MCF 10A (cell line): ENCODE results near the gene ADAP1. TPM values are rescaled to one million over a fixed set of nuclear protein-coding genes. Genes with fewer than 3 reads are reported as not detected.

ENCODE experiments used
- BruUV-seq: library from RNA; stranded (reverse); fragments of 400-500 nt; replicated peaks from 2 replicates; lab custom pipeline; 2021; lab: Mats Ljungman, UMichigan
- CTCF ChIA-PET: fragments of 300-600 bp; sonication (Branson Sonifier 250); formaldehyde crosslinking; extraction: SDS; loops from one replicate; lab custom pipeline; 2021; ENCODE audit warnings: antibody characterized with exemption, inconsistent platforms; lab: Yijun Ruan, JAX
- POLR2A ChIA-PET: fragments of 300-600, 350-650 bp; sonication (Branson Sonifier 250); formaldehyde crosslinking; extraction: SDS; loops from one replicate; lab custom pipeline; 2020; ENCODE audit warnings: antibody characterized with exemption, inconsistent platforms; lab: Yijun Ruan, JAX
- DNase-seq: peaks from one replicate; pipeline ENCODE4 v3.0.0-alpha.2; 2018; ENCODE audit not compliant: unreplicated experiment
- H3K27ac Mint-ChIP-seq: one replicate; pipeline ENCODE4 v1.8.0; 2022; ENCODE audit warnings: mild to moderate bottlenecking, low read depth, mixed read lengths; ENCODE audit not compliant: unreplicated experiment
- H3K27me3 Mint-ChIP-seq: one replicate; pipeline ENCODE4 v1.8.0; 2022; ENCODE audit warnings: mixed read lengths; ENCODE audit not compliant: insufficient read depth, unreplicated experiment
- H3K36me3 Mint-ChIP-seq: one replicate; pipeline ENCODE4 v1.8.0; 2022; ENCODE audit warnings: mild to moderate bottlenecking, moderate library complexity, mixed read lengths; ENCODE audit not compliant: insufficient read depth, unreplicated experiment
- H3K4me1 Mint-ChIP-seq: one replicate; pipeline ENCODE4 v1.8.0; 2022; ENCODE audit warnings: mixed read lengths; ENCODE audit not compliant: insufficient read depth, unreplicated experiment
- H3K4me3 Mint-ChIP-seq: one replicate; pipeline ENCODE4 v1.8.0; 2022; ENCODE audit warnings: mild to moderate bottlenecking, moderate library complexity, mixed read lengths; ENCODE audit not compliant: unreplicated experiment
- H3K9me3 Mint-ChIP-seq: one replicate; pipeline ENCODE4 v1.8.0; 2022; ENCODE audit warnings: mixed read lengths; ENCODE audit not compliant: unreplicated experiment
- intact Hi-C: fragments of 100-400 bp; cut with micrococcal nuclease; formaldehyde crosslinking; loops from 2 replicates; pipeline ENCODE4 v1.14.1; 2022
- total RNA-seq: library from RNA; stranded (reverse); gene quantifications from 2 replicates; pipeline ENCODE4 v1.2.3, GENCODE V29; 2022
- TF ChIP-seq, protein P1 (sequence below): fragments of 200-600 bp; IDR thresholded peaks from one replicate; pipeline ENCODE4 v1.8.0; 2022; ENCODE audit warnings: antibody characterized with exemption, mild to moderate bottlenecking; ENCODE audit not compliant: unreplicated experiment

Gene ADAP1
- total RNA-seq, 1 experiment from 2014 or later: 7.0 TPM

- Mint-ChIP-seq H3K4me3 (no peak overlapping the region), H3K27me3 (no peaks in the 10 kb centered on the region), H3K27ac (no peak overlapping the region), H3K9me3 (no peaks in the 10 kb centered on the region), H3K4me1 (peaks cover 7% of the 10 kb centered on the region), H3K36me3 (no peaks in the 10 kb centered on the region)
- DNase-seq: no peak
- POLR2A ChIA-PET: no interaction called here
- CTCF ChIA-PET: no interaction called here
- intact Hi-C loops: no loop called here
- TF ChIP-seq, protein P1, sequence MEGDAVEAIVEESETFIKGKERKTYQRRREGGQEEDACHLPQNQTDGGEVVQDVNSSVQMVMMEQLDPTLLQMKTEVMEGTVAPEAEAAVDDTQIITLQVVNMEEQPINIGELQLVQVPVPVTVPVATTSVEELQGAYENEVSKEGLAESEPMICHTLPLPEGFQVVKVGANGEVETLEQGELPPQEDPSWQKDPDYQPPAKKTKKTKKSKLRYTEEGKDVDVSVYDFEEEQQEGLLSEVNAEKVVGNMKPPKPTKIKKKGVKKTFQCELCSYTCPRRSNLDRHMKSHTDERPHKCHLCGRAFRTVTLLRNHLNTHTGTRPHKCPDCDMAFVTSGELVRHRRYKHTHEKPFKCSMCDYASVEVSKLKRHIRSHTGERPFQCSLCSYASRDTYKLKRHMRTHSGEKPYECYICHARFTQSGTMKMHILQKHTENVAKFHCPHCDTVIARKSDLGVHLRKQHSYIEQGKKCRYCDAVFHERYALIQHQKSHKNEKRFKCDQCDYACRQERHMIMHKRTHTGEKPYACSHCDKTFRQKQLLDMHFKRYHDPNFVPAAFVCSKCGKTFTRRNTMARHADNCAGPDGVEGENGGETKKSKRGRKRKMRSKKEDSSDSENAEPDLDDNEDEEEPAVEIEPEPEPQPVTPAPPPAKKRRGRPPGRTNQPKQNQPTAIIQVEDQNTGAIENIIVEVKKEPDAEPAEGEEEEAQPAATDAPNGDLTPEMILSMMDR: no peak
- BruUV-seq: no TSS peak
Measured at GRCh38 chr7:916291-916941, 38.1 kb downstream of the ADAP1 start.

- no peak for DNase-seq
- TF ChIP-seq, protein P1: no peak
- ChIA-PET CTCF (no interaction called here), POLR2A (no interaction called here)
- H3K4me3 Mint-ChIP-seq: no peak overlapping the region
- no peak overlapping the region for H3K27ac Mint-ChIP-seq
- intact Hi-C loops: no loop called here
- BruUV-seq: no TSS peak
- H3K4me1 Mint-ChIP-seq: peaks cover 7% of the 10 kb centered on the region
- H3K9me3 Mint-ChIP-seq: no peaks in the 10 kb centered on the region
- H3K36me3 Mint-ChIP-seq: no peaks in the 10 kb centered on the region
- no peaks in the 10 kb centered on the region for H3K27me3 Mint-ChIP-seq
Measured at GRCh38 chr7:915291-916218, 38.9 kb downstream of the ADAP1 start.

DNA sequence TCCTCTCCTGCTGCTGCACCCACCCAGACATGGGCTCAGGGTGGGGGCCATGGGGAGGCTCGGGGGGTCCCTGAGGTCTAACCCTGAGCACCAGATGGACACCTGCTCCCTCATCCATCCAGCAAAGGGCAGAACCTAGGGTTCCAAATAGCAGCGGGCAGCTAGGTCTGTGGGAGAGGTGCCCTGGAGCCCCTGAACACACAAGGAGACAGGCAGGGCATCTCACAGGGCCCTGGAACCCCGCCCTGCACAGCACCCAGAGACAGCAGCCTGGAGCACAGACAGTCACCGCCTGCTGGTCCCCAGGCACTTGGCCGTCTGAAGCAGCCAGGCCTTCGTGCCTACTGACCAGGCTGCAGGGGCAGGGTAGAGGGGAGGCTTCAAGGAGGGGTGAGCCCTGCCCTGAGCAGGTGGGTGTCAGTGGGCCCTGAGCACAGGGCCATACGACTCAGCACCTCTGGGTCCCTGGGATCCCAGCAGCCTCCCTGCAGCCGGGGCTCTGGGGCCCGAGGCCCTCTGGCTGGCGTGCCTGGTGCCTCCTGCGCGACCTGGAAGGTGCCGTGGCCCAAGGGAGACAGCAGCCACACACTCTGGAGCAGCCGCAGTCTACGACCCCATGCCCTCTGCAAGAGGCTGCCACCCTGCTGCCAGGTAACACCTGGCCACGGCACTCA, 39.8 kb downstream of the ADAP1 start:
- CTCF ChIA-PET: interaction anchor here (0.6 to 2.0 kb wide), 5 partner anchors 14 to 592 kb away, joined by 3 to 6 read pairs (median 3); no protein-coding TSS in a partner anchor
- peaks cover 7% of the 10 kb centered on the region for H3K4me1 Mint-ChIP-seq
- no peak for DNase-seq
- no peak overlapping the region for H3K4me3 Mint-ChIP-seq
- no peaks in the 10 kb centered on the region for H3K27me3 Mint-ChIP-seq
- H3K27ac Mint-ChIP-seq: no peak overlapping the region
- no peaks in the 10 kb centered on the region for H3K9me3 Mint-ChIP-seq
- POLR2A ChIA-PET: interaction anchor here (0.9 kb wide), 1 partner anchor 31 kb away, joined by 3 read pairs; no protein-coding TSS in a partner anchor
- BruUV-seq: no TSS peak
- TF ChIP-seq, protein P1: no peak
- no peaks in the 10 kb centered on the region for H3K36me3 Mint-ChIP-seq
- intact Hi-C loops: no loop called here
